HG02571 (cell line): ENCODE results near the gene FZD10.

ENCODE experiments used
- ATAC-seq: cut with Tn5 transposase; IDR thresholded peaks from one replicate; pipeline ENCODE4 v1.9.1; 2021; ENCODE audit warnings: mild to moderate bottlenecking, moderate library complexity; ENCODE audit not compliant: unreplicated experiment

The FZD10 gene

DNA sequence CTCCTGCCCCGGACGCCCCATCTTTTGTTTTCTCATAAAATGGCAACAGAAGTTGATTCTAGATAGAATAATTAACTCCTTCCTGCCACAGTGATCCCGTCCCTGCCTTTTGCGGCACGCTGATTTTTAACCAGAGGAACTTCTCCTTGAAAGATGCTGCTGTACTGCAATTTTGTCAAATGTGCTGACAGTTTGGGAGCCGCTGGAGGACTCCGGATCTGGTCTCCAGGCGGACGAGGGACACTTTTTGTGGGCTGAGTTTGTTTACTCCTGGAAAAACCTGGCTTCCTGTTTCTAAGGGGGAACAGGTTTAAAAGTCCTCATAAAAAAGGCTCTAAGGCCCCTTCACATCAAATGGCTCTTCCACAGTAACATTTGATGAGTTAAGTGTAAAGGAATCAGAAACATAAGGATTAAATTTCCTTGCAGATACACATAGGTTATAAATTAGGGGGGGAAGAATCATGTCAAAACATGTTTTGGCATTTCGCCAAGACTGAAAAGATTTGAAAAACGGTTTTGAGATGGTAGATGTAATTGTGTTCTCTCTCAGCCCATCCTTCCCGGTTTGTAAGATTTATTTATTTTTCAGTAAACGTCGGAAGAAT, 15.5 kb downstream of the FZD10 start:
- no peak for ATAC-seq

DNA sequence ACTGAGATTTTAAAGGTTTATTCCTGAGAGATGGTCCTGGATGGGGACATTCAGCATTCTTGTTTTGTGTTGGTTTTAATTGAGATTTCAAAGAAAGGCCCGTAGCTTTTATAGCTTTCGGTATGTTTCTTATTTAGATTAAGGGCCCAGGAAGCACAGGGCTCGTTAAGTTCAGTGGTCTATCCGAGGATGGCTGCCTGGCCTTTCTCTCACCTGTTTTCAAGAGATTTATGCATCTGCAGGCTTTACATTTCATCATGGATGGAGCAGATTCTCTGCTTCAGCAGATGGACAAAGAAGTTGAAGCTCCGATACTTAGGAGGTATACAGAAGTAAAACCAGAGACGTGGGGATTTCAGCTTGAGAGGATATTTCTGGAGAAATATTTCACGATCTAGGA, 16.0 kb downstream of the FZD10 start:
- ATAC-seq = no peak

DNA sequence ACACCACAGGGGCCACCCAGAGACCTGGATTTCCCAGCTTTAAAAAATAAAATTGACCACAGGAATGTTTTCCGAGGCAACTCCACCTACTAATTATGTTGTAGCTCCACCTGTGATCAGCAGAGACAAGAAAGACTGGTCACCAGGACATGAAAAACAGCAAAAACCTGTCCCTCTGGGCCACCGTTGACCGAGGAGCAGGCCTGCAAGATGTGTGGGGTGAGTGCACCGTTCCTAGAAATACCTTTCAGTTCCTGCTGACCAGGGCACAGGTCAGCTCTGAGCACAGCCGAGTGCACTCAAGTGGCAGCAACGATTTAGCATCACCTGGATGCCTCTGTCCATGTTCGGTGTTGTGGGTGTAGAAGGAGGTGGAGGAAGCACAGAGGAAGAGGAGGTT, 16.9 kb downstream of the FZD10 start:
- no peak for ATAC-seq

DNA sequence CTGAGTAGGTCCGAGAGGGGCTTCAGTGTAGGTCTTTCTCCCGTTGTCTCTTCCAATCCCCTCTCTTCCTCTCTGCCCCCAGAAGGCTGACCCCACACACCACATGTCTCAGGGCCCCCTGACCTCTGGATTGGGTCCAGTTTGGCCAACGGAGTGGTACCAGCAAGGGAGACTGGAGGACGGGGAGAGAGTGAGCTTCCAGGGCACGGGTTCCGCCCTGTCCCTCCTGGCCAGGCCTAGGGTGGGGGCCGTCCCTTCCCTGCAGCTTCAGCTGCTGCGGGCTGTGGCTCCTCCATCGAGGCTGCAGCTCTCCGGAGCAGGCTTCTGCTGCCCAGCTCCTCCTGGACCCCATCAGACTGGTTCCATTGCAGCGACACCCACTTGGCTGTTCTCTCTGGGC, 17.4 kb downstream of the FZD10 start:
- ATAC-seq = no peak

DNA sequence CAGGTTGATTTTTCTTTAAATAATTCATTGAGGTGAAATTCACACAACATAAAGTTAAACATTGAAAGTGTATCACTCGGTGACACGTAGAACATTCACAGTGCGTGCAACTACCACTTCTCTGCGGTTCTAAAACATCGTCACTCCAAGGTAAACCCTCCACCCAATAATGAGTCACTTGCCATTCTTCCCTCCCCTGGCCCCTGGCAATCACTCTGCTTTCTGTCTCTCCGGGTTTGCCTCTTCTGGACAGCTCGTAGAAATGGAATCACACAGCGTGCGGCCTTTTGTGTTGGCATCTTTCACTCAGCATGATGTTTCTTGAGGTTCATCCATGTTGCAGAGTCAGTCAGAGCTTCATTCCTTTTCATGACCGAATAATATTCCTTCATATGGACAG, 18.9 kb downstream of the FZD10 start:
- ATAC-seq = no peak

DNA sequence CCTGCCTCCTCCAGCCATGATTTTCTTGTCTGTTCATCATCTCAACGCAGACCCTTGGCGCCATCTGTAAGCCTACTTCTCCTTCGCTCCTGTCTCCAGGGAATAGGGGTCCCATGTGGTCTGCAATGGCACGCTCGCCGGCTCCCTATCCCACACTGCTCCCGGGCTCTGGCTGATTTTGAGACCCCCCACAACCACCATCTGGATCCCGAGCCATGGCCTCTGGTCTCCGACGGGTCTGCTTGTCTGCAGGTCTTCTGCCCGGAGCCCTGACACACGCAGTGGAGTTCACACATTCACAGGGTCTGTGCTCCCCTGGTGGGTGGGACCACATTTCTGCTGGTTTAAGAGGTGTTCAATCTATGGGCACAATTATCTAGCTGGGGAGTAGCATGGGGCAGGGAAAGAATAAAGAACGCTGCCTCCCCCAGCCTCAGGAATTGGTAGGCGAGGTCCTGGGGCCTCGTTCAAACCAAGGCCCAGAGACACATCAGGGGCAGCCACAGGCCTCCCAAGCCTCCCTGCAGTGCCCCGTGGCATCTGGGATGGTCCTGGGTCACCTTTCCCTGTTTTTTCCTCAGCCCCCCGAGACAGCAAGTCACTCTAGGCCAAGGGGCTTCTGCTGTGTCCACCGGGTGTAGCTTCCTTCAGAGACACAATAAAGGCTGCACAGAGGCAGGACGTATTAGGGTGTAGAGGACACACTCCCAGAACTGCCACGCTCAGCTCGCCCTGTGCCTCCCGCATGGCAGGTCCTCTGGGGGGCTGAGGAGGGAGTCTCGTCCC, 21.5 kb downstream of the FZD10 start:
- no peak for ATAC-seq

DNA sequence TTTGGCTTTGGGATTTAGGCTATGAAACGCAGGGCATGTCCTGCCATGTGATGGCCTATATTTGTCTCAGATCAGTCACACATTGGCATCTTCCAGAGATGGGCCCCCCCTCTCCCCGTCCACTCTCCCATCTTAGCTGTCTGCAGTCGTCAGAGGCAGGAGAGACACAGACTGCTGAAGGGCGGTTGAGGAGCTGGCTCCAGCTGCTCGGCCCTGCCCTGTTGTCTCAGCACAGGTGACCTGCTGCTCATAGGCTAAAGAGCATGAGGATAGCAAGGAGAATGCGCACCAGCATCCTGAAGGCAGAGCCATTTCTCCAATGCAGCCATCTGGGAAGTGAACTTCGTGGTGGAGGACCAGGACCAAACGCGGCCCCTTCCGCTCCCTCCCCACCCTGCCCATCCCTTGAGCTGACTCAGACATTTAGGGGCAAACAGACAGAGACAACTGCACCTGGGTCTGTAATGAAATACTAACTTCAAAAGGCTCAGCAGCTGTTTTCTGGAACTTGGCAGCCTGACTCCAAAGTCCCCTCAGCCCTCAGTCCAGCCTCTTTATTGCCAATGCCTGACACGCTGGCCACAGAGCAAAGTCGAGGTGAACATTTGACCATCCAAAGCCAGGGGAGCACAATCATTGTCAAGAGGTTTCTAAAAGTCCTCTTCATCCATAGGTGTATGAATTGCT, 22.3 kb downstream of the FZD10 start:
- ATAC-seq = no peak

DNA sequence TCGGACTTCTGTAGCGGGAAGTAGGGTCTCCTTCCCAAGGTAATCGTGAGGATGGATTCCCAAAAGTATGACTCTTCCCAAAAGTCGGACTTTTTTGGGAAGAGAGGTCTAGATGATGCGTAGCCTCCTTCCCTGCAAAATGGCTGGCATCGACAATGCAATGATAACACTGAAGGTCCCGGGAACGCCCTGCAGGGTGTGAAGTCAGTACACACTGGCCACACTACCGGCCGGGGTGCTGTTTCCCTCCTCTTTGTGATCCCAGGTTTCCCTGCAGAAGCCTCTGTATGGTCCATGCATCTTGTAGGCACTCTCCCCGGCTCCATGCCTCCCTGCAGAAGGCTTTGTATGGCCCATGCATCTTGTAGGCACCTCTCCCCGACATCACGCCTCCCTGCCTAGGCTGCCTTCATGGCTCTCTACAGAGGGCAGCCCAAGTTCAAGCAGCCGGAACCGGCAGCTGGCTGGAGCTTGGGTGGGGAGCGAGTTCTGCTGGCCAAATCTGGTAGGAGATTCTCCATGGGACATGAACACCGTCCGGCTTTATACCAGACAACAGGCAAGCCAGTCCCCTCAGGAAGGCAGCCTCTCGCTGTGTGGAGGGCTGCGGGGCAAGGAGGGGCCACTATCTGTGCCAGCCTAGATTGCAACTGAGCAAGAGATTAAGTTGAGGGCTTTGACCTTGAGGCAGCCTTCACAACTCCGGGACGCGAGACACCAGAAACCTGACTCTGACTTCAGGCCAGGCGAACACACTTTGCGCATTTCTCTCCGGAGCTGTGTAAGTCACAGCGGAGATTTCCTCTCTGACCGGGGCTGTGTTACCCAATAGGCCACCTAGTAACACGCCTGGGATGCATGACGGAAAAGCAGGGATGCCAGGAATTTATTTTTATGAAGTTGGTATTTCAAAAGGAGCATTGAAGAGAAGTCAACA, 23.5 kb downstream of the FZD10 start:
- no peak for ATAC-seq

DNA sequence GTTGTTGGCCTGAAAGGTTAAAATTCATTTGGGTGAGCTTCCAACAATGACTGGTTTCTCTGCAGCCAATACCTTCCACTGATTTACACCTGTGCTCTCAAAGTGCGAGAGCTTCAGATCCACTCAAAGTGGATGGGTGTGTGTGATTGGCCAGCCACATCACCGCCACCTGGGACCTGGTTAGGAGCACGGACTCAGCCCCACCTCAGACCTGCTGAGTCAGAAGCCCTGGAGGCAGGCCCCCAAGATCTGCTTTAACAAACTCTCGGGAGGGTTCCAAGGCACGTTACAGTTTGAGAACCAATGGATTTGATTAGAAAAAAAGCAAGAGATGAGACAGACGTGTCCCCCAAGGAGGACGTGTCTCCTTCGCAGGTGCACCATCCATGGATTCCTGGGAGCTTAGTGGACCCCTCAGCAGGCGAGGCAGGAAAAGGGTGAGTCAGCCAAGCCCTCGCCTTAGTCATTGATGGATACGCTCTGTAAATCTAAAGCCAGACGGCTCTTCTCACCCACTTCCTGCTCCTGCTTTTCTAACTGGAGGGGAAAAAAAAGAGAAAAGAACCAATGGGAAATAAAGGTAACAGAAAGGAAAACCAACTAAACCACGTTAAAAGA, 24.5 kb downstream of the FZD10 start:
- ATAC-seq = no peak

DNA sequence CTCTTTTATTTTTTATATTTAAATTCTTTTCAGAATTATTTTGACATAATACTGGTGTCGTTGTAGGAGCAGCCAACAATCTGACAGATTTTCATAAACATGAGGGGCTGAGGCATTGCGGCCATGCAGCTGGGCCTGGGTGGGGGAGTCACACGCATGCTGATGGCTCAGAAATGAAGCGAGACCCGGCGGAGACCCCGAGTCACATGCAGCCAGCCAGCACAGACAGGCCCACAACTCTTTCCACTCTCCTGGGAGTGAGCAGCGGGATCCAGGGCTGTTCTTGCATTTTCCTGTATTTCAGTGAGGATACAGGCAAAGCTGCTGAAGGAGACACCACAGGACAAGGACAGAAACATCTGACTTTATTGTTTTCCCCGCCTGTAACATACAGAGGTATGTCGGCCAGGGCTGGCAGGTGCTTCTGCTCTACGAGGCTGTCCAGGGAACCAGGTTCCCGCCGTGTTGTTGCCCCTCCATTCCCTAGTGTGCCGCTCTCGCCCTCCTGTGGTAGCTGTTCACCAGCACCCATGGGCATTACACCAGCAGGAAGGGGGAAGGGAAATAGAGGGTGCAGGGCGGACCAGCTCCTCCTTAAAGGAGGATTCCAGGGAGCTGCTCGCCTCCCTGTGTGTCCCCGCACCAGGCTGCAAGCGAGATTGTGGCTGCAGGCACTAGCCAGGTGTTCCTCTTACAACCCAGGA, 30.5 kb downstream of the FZD10 start:
- no peak for ATAC-seq

DNA sequence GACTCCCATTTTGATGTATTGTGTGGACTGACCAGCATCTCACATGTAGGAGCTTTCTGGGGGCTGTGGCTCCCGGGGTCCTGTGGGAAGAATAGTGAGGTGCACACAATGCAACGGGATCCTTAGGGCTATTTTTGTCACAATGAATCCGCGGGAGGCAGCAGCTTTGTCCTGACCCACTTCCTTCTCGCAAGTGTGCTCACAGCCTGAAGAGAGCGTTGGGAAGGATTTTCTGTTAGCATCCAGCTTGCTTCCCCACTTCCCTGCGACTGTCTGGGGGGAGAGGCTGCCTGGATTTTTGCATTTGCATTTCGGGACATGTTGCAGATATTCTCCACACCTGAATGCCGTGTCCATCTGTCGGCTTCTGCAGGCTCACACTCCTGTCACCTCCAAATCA, 31.9 kb downstream of the FZD10 start:
- ATAC-seq = no peak

DNA sequence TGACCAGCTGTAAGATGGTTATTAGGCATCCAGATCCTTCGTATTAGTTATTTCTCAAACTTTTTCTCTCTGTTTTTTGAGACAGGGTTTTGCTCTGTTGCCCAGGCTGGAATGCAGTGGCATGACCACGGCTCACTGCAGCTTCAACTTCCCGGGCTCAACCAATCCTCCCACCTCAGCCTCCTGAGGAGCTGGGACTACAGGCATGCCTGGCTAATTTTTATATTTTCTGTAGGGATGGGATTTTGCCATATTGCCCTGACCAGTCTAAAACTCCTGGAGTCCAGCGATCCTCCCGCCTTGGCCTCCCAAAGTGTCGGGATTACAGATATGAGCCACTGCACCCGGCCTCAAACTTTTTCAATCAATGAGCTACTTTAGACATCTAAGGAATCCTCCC, 33.1 kb downstream of the FZD10 start:
- ATAC-seq = no peak

DNA sequence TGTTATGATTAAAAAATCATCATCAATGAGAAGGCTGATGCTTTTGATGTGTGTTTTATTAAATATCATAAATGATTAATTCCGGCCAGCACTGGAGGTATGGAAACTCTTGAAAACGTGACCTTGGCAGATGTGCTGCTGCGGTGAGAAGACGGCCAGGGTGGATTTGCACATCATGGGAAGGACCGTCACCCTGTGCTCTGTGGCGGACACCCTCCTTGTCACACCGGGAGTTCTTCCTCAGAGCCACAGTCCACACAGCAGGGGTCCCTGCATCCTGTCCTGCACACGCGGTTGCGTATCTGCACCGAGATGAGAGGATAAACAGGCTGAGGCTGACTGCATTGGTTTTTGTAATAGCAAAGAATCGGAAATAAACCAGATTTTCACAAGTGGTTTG, 33.5 kb downstream of the FZD10 start:
- ATAC-seq = no peak

DNA sequence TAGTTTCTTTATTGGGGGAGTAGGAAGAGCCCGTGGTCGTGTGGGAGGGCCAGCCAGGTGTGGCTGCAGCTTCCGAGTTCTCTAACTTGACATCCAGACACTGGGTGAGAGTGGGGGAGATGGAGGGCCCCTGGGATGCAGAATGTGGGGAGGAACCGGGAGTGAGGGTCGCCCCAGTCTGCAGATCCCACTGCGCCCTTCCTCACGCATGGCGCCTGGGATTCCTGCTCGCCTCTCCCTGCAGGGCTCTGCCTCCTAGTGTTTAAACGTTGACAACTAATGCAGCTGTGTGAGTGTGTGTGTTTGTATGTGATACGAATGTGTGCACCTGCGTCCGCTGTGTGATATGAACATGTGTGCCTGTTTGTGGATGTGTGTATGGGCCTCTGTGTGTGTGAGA, 34.6 kb downstream of the FZD10 start:
- no peak for ATAC-seq

DNA sequence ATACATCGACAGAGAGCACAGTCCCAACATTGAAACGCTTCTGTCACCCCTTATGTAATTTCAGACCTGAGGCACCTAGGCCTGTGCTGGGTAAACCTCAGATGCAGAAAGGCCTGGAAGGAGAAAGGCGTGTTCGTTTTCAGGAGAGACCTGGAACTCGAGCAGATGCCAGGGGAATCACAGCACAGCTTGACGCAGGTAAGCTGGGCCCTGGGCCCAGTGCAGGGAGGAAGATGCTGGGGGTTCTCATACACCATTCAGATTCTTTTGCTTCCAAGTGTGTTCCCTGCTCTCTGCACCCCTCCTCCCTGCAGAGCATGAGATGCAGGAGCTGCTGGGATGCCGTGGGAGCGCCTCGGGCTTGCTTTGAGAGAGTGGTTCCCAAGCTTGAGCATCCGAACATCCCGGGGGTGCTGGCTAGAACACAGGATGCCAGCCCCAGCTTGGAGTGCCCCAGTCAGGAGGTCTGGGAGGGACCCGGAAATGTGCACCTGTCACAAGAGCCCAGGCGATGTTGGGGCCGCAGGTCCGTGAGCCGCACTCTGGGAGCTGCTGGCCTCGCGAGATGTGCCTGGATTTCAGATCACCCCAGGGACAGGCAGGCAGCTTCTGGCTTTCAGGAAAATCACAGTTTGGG, 35.9 kb downstream of the FZD10 start:
- no peak for ATAC-seq

DNA sequence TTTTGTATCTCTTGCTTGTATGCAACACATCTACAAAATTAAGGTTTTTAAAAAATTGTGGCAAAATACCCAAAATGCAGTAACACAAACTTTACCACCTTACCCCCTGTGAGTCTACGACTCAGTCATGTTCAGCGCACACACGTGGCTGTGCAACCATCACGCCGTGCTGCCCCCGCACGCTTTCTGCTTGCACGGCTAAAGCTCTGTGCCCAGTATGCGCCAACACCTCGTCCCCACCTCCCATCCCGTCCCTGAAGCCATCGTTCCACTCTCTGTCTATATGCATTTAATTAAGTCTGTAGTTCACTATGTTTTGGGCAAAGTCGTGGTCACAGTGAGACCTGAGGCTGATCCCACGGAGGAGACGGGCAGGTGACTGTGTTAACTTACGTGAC, 36.4 kb downstream of the FZD10 start:
- no peak for ATAC-seq

DNA sequence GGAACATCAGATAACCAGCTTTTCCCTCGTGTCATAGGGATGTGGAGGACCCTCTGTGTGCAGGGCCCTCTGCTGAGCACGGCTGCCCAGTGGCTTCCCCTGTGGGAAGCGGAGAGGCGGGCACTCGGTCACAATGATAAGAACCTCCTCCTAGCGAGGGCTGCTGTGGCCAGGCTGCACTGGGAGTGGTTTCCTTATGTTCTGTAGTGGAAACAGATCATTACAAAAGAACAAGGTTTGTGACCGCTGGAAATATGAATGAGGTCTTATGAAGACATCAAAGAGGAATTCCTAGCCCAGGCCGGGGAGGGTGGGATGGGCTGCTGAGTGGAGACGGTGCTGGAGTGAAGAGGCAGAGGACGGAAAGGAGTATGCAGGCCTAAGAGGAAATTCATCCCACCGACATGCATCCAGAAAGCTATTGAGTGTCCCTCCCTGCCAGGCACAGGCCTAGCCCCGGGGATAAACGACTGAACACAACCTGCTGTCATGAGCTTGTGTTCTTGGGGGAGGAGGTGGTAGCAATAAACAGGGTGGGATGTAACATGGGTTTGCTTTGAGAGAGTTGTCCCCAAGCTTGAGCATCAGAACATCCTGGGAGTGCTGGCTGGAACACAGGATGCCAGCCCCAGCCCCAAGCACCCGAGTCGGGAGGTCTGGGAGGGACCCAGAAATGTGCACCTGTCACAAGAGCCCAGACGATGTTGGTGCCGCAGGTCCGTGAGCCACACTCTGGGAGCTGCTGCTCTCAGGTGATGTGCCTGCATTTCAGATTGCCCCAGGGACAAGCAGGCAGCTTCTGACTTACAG, 37.5 kb downstream of the FZD10 start:
- ATAC-seq = no peak

DNA sequence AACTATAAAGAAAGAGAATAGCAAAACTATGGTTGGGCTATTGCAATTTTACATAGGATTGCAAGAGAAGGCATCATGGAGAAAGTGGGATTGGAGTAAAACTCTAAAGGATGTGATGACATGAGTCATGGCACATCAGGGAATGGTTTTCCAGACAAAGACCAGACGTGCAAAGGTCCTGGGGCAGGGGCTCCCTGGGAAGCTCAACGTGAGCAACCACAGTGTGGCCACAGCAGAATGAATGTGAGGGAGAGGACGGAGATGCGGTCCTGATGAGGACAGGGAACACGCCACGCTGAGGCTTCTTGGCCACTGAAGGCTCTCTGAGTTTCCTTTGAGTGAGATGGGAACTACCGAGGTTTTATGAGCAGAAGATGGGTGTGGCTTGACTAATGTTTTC, 38.2 kb downstream of the FZD10 start:
- no peak for ATAC-seq

DNA sequence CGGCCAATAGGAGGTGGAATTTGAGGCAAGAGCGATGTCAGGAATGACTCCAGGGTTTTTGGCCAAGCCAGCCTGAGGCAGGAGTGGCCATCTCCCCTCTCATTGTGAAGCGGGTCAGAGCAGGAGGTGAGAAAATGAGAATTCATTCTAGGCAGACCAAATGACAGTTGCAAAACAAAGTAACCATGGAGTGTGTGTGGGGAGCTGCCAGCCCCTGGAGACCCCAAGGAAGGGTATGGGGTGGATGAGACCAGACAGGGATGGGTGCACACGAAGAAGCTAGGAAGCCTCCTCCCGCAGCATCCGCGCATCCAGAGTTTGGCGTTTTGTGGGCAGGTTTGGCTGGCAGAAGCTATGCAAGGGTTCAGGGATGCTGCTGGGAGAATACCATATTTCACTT, 38.8 kb downstream of the FZD10 start:
- ATAC-seq = no peak
